ENCODE measurements around the gene ABCF2.
A peak's percentile ranks its signal among the peaks of the same experiment; 100 is the strongest.

The ABCF2 gene

DNA sequence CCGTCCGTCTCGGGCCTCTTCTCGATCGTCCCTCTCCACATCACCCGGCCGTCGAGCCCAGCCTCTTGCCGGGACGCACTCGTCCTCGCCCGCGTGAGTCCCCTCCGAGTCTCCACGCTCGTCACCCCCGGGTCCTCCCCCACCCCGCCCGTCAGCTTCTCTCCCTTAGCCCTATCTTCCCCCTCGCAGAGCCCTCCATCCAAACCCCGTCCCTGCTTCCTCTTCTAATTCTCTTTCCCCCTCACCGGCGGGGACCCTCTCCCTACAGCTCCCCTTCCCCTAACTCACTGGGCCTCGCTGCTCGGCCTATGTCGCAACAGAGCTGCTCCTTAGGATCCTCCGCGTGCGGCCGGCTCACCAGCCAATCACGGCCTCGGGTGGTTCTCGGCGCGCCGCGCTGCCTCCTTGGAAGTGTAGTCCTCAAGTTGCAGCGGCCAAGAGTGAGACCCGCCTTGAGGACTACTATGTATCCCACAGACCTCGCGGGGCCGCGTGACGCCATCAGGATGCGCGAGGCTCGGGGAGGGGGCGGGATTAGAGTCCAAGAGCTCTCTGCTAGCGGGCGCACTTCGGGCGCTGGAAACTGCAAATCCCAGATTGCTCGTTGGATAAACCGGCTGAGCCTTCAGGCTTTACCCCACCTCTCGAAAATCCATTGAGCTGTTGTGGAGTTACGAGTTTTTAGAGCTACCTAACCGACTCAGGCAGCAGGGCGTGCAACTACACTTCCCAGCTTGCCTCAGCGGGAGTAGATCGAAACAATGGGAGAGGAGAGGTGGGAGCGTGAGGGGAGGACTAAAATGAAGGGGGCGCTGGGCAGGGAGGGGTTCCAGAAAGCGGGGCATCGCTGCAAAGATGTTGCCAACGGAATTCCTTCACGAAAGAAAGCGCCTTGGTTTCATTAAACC lies at the start of gene ABCF2:
TSS of gene ABCF2 (minus strand) at position 331 of the 908 bp plus-strand sequence. CDS start 747 bp downstream, outside the sequence.
- DNase-seq (ENCODE audit: low read depth, low spot score): peak; percentile 100

DNA sequence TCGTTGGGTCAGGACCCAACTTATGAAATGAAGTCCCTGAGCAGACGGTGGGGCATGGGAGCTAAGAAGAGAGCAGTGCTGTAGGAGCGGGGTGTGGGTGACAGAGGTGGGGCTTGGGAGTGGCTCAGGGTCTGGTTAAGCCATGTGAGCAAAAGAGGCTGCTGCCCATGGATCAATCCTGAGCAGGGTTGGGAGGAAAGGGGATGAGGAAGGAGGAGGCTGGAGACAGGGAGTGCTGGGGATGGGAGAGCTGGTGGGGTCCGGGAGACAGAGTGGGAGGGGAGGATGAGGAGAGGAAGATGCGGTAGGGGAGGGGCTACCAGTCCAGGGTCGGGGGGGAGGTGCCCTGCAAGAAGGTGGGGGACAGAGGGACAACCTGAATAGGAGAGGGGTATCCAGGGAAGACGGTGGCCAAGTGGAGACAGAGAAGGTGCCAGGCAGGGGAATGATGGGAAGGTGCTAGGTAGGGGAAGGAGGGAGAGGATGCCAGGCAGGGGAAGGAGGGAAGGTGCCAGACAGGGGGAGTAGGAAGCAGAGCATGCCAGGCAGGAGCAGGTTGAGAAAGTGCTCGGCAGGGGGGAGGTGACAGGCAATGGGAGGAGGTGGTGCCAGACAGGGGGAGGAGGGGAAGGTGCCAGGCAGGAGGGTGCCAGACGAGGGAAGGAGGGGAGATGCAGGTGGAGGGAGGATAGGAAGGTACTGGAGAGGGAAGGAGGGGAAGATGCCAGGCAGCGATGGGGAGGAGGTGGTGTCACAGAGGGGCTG lies 49.0 kb upstream of the ABCF2 start:
- no peak for DNase-seq (ENCODE audit: low read depth, low spot score)

- no peak for DNase-seq (ENCODE audit: low read depth, low spot score)
These were observed 48.2 kb upstream of the ABCF2 start for GRCh38 chr7:151274936-151275812.

- no peak for DNase-seq (ENCODE audit: low read depth, low spot score)
These were observed 47.4 kb upstream of the ABCF2 start for GRCh38 chr7:151274396-151274795.

GRCh38 chr7:151273651-151274390 lies 46.8 kb upstream of the ABCF2 start:
- no peak for DNase-seq (ENCODE audit: low read depth, low spot score)

GRCh38 chr7:151272877-151273276 lies 45.9 kb upstream of the ABCF2 start:
- DNase-seq (ENCODE audit: low read depth, low spot score): no peak

- DNase-seq (ENCODE audit: low read depth, low spot score): no peak
These were observed 45.4 kb upstream of the ABCF2 start for GRCh38 chr7:151272405-151272804.

GRCh38 chr7:151271699-151272355 lies 44.8 kb upstream of the ABCF2 start:
- DNase-seq (ENCODE audit: low read depth, low spot score): no peak

- DNase-seq (ENCODE audit: low read depth, low spot score): no peak
These were observed 42.5 kb upstream of the ABCF2 start for GRCh38 chr7:151269511-151269910.

- no peak for DNase-seq (ENCODE audit: low read depth, low spot score)
These were observed 38.4 kb upstream of the ABCF2 start for GRCh38 chr7:151265351-151265931.

- DNase-seq (ENCODE audit: low read depth, low spot score): no peak
These were observed 37.6 kb upstream of the ABCF2 start for GRCh38 chr7:151264615-151265014.

GRCh38 chr7:151261529-151261928 lies 34.5 kb upstream of the ABCF2 start:
- no peak for DNase-seq (ENCODE audit: low read depth, low spot score)

DNA sequence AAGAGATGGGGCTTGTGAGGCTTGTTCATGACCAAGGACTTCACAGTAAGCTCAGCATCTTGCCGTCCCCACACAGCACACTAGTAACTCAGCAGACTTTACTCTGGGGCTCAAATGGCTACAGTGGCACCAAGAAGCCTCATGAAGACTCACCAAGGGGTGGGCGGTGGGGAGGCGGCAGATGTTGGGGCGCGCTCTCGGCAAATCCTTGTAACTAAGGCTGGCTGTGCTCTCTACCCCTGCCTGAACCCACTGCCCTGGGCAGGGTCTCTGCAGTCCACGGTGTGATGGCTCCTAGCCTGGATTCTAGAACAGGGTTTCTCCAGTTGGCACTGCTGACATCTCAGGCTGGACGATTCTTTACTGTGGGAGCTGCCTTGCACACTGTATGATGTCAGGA lies 33.9 kb upstream of the ABCF2 start:
- DNase-seq (ENCODE audit: low read depth, low spot score): no peak

- DNase-seq (ENCODE audit: low read depth, low spot score): no peak
These were observed 33.5 kb upstream of the ABCF2 start for GRCh38 chr7:151260471-151260870.

- no peak for DNase-seq (ENCODE audit: low read depth, low spot score)
These were observed 31.0 kb upstream of the ABCF2 start for GRCh38 chr7:151257990-151258389.

DNA sequence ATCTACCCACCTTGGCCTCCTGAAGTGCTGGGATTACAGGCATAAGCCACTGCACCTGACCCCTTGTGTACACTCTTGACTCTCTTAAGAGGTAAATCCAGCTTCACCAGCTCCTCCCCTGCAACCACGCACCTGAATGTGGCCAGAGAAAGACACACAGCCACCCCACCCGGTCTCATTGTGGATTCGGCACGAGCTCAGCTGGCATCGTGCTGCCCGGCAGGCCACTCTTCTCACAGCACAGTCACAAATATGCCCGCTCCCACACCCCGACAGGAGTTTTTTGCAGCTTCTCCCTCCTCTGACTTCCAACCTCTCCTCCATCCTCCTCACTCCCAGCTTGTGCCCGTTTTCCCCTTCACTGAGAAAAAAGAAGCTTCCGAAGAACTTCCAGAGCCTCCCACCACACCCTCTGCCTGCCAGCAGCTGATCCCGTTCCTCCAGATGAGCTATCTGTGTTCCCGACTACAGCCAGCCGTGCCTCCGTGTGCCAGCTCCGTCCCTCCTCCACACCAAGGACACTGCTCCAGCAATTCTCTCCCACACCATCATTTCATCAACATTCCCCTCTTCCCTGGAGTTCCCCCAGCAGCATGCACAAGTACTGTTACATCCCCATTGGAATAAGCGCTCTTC lies 29.5 kb upstream of the ABCF2 start:
- no peak for DNase-seq (ENCODE audit: low read depth, low spot score)

- DNase-seq (ENCODE audit: low read depth, low spot score): no peak
These were observed 28.4 kb upstream of the ABCF2 start for GRCh38 chr7:151255390-151255789.

DNA sequence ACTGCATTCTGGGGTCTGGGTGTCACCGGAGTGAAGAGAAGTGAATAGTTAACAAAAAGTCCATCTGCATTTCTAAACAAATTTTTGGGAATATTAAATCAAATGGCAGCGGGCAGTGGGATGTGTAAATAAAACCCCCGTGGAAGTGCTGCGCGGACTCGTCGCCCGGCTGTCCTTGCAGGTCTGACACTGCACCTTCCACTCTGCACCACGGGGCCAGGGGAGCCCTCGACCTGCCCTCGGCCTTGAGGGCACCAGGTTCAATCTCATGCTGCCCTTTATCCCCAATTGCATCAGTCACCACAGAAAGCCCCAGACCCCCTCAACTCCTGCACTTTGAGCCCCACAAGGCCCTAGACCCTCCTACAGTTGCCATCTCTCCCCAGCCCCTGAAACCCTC lies 27.8 kb upstream of the ABCF2 start:
- no peak for DNase-seq (ENCODE audit: low read depth, low spot score)

GRCh38 chr7:151254316-151254715 lies 27.3 kb upstream of the ABCF2 start:
- DNase-seq (ENCODE audit: low read depth, low spot score): no peak
